HL-60 (cell line): ENCODE measurements around the gene MAN1A2.

Experiments used
- DNase-seq, 2 experiments: peaks; one replicate each; pipeline ENCODE4 v3.0.0-alpha.2; 2010 to 2020; ENCODE audit warnings: low read depth in 1 of 2, low spot score in 1 of 2
- H3K27ac ChIP-seq: fragments of 250-450 bp; sonication (Bioruptor Pico); replicated peaks from 2 replicates; pipeline ENCODE4 v1.5.1; 2020; ENCODE audit warnings: mild to moderate bottlenecking, moderate library complexity
- H3K27me3 ChIP-seq: fragments of 250-450 bp; sonication (Bioruptor Pico); 2 replicates; pipeline ENCODE4 v1.5.1; 2021; ENCODE audit warnings: mild to moderate bottlenecking, moderate library complexity; ENCODE audit not compliant: insufficient read depth, poor library complexity, severe bottlenecking
- H3K4me3 ChIP-seq: replicated peaks from 2 replicates; pipeline ENCODE4 v1.5.1; 2011; ENCODE audit warnings: mild to moderate bottlenecking, control low read depth, low read length; ENCODE audit not compliant: insufficient read depth
- GABPA ChIP-seq: IDR thresholded peaks from 2 replicates; pipeline ENCODE4 v1.6.1; 2012; ENCODE audit warnings: low read depth
- POLR2AphosphoS5 ChIP-seq: IDR thresholded peaks from 2 replicates; pipeline ENCODE4 v1.6.1; 2012; ENCODE audit warnings: low read depth
- SPI1 ChIP-seq: IDR thresholded peaks from 2 replicates; pipeline ENCODE4 v1.6.1; 2012; ENCODE audit warnings: low read depth, mild to moderate bottlenecking, borderline replicate concordance
- TF ChIP-seq, protein P1 (sequence below): IDR thresholded peaks from one replicate; pipeline ENCODE4 v1.5.1; 2011; ENCODE audit warnings: low read length, control low read depth, inconsistent platforms; ENCODE audit not compliant: insufficient read depth
- TF ChIP-seq, protein P2 (sequence below): IDR thresholded peaks from 2 replicates; pipeline ENCODE4 v1.6.1; 2012; ENCODE audit warnings: low read depth; ENCODE audit not compliant: insufficient replicate concordance

The MAN1A2 gene

DNA sequence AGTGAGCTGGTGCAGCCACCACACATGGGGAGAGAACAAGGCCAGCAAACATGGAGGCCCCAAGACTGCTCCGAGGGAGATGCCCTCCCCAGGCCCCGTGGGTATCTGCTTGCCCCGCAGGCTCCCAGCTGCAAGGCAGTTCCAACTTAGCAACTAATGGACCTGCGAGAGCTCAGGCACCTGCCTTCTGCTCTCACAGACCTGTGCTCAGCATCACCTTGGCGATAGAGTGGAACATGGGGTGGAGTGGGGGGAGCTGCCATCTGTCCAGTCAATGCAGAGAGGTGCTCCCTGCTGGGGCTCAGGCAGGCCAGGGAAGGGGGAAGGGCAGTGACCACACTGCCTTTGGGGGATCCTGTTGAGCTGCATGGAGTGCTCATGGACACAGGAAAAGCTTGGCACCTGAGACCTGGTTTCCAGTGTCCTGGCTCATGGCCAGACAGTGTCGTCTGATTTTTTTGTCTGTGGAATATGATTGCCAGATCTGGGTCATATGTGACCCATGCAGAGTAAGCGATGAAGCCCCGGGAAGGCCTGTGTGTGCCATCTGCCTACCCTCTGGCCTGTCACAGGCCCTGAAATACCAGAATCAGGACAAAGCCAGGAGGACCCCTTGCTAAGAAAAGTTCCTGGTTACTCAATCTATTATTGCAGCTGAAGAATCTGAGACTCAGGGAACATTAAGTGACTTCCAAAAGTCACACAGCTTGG is 198.7 kb downstream of the MAN1A2 start:
- DNase-seq = no peak
- Histone ChIP-seq H3K4me3 (no peak overlapping the region), H3K27me3 (no peaks in the 10 kb centered on the region), H3K27ac (no peak overlapping the region)
- TF ChIP-seq SPI1 = no peak
- TF ChIP-seq, protein P1, sequence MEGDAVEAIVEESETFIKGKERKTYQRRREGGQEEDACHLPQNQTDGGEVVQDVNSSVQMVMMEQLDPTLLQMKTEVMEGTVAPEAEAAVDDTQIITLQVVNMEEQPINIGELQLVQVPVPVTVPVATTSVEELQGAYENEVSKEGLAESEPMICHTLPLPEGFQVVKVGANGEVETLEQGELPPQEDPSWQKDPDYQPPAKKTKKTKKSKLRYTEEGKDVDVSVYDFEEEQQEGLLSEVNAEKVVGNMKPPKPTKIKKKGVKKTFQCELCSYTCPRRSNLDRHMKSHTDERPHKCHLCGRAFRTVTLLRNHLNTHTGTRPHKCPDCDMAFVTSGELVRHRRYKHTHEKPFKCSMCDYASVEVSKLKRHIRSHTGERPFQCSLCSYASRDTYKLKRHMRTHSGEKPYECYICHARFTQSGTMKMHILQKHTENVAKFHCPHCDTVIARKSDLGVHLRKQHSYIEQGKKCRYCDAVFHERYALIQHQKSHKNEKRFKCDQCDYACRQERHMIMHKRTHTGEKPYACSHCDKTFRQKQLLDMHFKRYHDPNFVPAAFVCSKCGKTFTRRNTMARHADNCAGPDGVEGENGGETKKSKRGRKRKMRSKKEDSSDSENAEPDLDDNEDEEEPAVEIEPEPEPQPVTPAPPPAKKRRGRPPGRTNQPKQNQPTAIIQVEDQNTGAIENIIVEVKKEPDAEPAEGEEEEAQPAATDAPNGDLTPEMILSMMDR = no peak
- no peak for TF ChIP-seq GABPA
- TF ChIP-seq, protein P2, sequence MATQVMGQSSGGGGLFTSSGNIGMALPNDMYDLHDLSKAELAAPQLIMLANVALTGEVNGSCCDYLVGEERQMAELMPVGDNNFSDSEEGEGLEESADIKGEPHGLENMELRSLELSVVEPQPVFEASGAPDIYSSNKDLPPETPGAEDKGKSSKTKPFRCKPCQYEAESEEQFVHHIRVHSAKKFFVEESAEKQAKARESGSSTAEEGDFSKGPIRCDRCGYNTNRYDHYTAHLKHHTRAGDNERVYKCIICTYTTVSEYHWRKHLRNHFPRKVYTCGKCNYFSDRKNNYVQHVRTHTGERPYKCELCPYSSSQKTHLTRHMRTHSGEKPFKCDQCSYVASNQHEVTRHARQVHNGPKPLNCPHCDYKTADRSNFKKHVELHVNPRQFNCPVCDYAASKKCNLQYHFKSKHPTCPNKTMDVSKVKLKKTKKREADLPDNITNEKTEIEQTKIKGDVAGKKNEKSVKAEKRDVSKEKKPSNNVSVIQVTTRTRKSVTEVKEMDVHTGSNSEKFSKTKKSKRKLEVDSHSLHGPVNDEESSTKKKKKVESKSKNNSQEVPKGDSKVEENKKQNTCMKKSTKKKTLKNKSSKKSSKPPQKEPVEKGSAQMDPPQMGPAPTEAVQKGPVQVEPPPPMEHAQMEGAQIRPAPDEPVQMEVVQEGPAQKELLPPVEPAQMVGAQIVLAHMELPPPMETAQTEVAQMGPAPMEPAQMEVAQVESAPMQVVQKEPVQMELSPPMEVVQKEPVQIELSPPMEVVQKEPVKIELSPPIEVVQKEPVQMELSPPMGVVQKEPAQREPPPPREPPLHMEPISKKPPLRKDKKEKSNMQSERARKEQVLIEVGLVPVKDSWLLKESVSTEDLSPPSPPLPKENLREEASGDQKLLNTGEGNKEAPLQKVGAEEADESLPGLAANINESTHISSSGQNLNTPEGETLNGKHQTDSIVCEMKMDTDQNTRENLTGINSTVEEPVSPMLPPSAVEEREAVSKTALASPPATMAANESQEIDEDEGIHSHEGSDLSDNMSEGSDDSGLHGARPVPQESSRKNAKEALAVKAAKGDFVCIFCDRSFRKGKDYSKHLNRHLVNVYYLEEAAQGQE = no peak
- no peak for TF ChIP-seq POLR2AphosphoS5

DNA sequence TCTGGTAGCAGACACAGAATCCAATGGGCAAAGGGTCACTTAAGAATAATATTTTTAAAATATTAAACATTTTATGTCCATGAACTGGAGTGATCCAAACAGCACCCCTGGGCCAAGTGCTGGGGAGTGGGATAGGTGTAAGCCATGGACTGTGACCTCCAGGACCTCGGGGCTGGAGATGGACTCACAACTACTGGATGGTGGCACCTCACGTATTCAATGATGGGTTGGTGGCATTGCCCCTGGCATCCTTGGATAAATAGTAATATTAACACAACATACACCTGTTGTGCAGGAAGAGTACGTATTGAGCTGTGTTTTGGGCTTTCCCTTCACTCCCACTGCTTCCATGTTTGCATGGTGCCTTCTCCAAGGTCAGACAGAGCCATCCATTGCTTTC is 199.3 kb downstream of the MAN1A2 start:
- no peak for DNase-seq
- TF ChIP-seq GABPA (no peak), SPI1 (no peak), POLR2AphosphoS5 (no peak)
- TF ChIP-seq, protein P1 = no peak
- TF ChIP-seq, protein P2 = no peak
- no peaks in the 10 kb centered on the region for H3K27me3 ChIP-seq
- H3K4me3 ChIP-seq = no peak overlapping the region
- no peak overlapping the region for H3K27ac ChIP-seq

DNA sequence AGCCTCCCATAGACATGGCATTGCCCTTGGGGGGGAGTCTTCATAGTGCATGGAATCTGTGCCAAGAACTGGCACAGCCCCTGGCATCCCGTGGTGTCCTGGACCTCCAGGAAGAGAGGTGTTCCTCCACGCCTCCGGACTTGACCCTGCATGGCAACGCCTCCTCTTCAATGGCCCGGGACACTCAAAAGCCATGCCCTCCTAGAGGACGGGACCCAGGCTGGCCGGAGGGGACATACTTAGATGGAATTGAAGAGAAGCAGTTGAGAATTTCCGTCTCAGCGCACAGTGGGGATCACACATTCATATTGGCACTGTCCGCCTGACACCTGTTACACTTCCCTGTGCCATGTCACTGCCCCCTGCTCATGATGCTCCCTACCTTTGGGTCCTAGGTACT is 200.2 kb downstream of the MAN1A2 start:
- TF ChIP-seq, protein P1 = no peak
- TF ChIP-seq POLR2AphosphoS5 (no peak), GABPA (no peak)
- TF ChIP-seq, protein P2 = no peak

More for the DNA sequence above, 200.2 kb downstream of the MAN1A2 start:
- Histone ChIP-seq H3K27me3 (no peaks in the 10 kb centered on the region), H3K27ac (no peak overlapping the region), H3K4me3 (no peak overlapping the region)
- no peak for DNase-seq
